ENCODE data around the gene FYB1. TPM values are rescaled to one million over a fixed set of nuclear protein-coding genes. Genes with fewer than 3 reads are reported as not detected.
A peak's percentile ranks its signal among the peaks of the same experiment; 100 is the strongest.

Gene FYB1
- total RNA-seq, 1 experiment from 2014 or later = not detected

GRCh38 chr5:39214912-39215709 lies 4.3 kb downstream of the FYB1 start:
- no peaks in the 10 kb centered on the region for H3K27me3 ChIP-seq (ENCODE audit: insufficient read depth, low read length)
- H3K79me1 ChIP-seq (ENCODE audit: insufficient read depth, low read depth, low read length, poor library complexity, severe bottlenecking) = no peaks in the 10 kb centered on the region
- H4K20me1 ChIP-seq (ENCODE audit: control insufficient read depth, insufficient read depth, insufficient read length) = no peaks in the 10 kb centered on the region
- no peak overlapping the region for H3K18ac ChIP-seq (ENCODE audit: insufficient read length, low read depth, low read length)
- no peak overlapping the region for H4K5ac ChIP-seq (ENCODE audit: insufficient read length, low read depth, low read length)
- 100% methylated on average over 2 of the region's 6 CpGs for WGBS (ENCODE audit: extremely low coverage, insufficient read length, low lambda C conversion rate)
- Mint-ChIP-seq H3K27me3 (ENCODE audit: low read depth) (no peaks in the 10 kb centered on the region), H3K36me3 (ENCODE audit: insufficient read depth in 1 of 3, low read depth in 3 of 3) (no peaks in the 10 kb centered on the region; a peak in 1 of 7 replicates), H3K4me1 (peaks cover 6 to 8% of the 10 kb centered on the region in 2 experiments), H3K27ac (peak overlapping the region in 1 of 3 experiments; percentile 9; a peak in 2 of 7 replicates), H3K4me3 (no peak overlapping the region), H3K9me3 (no peaks in the 10 kb centered on the region)
- no peak overlapping the region for H3T11ph ChIP-seq (ENCODE audit: low read length)
- no peak overlapping the region for H2BK20ac ChIP-seq (ENCODE audit: low read depth, low read length, poor library complexity, severe bottlenecking)
- no peak overlapping the region for H2BK5ac ChIP-seq (ENCODE audit: insufficient read length, low read length)
- no peak overlapping the region for H3K14ac ChIP-seq (ENCODE audit: insufficient read depth, low read length)
- H2AK5ac ChIP-seq (ENCODE audit: insufficient read length, low read length) = no peak overlapping the region
- H2BK12ac ChIP-seq (ENCODE audit: insufficient read length, low read depth, low read length) = no peak overlapping the region
- H4K91ac ChIP-seq (ENCODE audit: insufficient read length, low read depth, low read length) = no peak overlapping the region
- no peak overlapping the region for H3K4me2 ChIP-seq (ENCODE audit: insufficient read depth, insufficient read length, low read length)
- no peak overlapping the region for H4K8ac ChIP-seq (replicated peaks; ENCODE audit: insufficient read length, low read depth, low read length)
- no peaks in the 10 kb centered on the region for H3K9me3 ChIP-seq (ENCODE audit: control insufficient read depth, low read depth, low read length)
- H2BK15ac ChIP-seq (ENCODE audit: low read depth, low read length) = no peak overlapping the region
- no peak overlapping the region for H2AFZ ChIP-seq (ENCODE audit: low read length)
- TF ChIP-seq CTCF (conservative IDR thresholded peaks at IDR 0.05) = no peak
- H3K23me2 ChIP-seq (ENCODE audit: insufficient read length, low read depth, low read length, poor library complexity, severe bottlenecking) = no peaks in the 10 kb centered on the region
- H3K23ac ChIP-seq (ENCODE audit: insufficient read length, low read depth, low read length) = no peak overlapping the region
- no peak overlapping the region for H3K9ac ChIP-seq (ENCODE audit: extremely low read depth, insufficient read length, low read length)
- no peaks in the 10 kb centered on the region for H3K79me2 ChIP-seq (ENCODE audit: insufficient read depth, low read length)
- no peak overlapping the region for H3K27ac ChIP-seq (ENCODE audit: insufficient read length, low read depth, low read length)
- no peak overlapping the region for H2BK120ac ChIP-seq (ENCODE audit: low read depth, low read length, poor library complexity, severe bottlenecking)
- no peak for DNase-seq
- no peak overlapping the region for H3K4ac ChIP-seq (ENCODE audit: low read depth, low read length)
- no peak overlapping the region for H3K56ac ChIP-seq (ENCODE audit: insufficient read length, low read depth, low read length)
- H3K4me1 ChIP-seq (ENCODE audit: insufficient read depth, low read length) = no peaks in the 10 kb centered on the region; the same call in 1 of the 2 replicates

All from H9 (cell line).